ENCODE data around the gene BICRA. TPM values are rescaled to one million over a fixed set of nuclear protein-coding genes. Genes with fewer than 3 reads are reported as not detected.
"Not testable (repeated sequence)": the region's sequence is repeated elsewhere in the genome, so short reads cannot be mapped to it uniquely, and the experiment has no call there.

Gene BICRA
- total RNA-seq, 1 donor from 2014 or later = 55.5 TPM

DNA sequence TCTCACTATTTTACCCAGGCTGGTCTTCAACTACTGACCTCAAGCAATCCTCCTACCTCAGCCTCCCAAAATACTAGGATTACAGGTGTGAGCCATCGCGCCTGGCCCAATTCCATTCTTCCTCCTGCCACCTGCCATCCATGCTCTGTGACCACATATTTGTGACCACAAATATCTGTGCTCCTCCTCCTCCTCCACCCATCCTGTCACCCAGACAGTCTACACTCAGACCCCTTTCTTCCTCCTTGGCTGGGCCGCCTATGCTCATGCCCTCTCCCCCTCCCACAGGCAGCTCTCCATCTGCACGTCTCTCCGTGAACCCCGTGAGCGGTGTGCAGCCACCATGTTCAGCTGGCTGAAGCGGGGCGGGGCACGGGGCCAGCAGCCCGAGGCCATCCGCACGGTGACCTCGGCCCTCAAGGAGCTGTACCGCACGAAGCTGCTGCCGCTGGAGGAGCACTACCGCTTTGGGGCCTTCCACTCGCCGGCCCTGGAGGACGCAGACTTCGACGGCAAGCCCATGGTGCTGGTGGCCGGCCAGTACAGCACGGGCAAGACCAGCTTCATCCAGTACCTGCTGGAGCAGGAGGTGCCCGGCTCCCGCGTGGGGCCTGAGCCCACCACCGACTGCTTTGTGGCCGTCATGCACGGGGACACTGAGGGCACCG, 107.5 kb downstream of the BICRA start:
- H3K27me3 Mint-ChIP-seq (ENCODE audit: unreplicated experiment) = peaks cover 20% of the 10 kb centered on the region
- peaks cover 7% of the 10 kb centered on the region for H3K36me3 Mint-ChIP-seq (ENCODE audit: unreplicated experiment)
- H3K4me3 Mint-ChIP-seq (ENCODE audit: unreplicated experiment) = no peak overlapping the region
- TF ChIP-seq, protein P1, sequence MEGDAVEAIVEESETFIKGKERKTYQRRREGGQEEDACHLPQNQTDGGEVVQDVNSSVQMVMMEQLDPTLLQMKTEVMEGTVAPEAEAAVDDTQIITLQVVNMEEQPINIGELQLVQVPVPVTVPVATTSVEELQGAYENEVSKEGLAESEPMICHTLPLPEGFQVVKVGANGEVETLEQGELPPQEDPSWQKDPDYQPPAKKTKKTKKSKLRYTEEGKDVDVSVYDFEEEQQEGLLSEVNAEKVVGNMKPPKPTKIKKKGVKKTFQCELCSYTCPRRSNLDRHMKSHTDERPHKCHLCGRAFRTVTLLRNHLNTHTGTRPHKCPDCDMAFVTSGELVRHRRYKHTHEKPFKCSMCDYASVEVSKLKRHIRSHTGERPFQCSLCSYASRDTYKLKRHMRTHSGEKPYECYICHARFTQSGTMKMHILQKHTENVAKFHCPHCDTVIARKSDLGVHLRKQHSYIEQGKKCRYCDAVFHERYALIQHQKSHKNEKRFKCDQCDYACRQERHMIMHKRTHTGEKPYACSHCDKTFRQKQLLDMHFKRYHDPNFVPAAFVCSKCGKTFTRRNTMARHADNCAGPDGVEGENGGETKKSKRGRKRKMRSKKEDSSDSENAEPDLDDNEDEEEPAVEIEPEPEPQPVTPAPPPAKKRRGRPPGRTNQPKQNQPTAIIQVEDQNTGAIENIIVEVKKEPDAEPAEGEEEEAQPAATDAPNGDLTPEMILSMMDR (IDR thresholded peaks at IDR 0.05; ENCODE audit: partially characterized antibody, unreplicated experiment) = no peak
- H3K27ac Mint-ChIP-seq (ENCODE audit: unreplicated experiment) = no peak overlapping the region
- no peak for DNase-seq
- peaks cover 13% of the 10 kb centered on the region for H3K4me1 Mint-ChIP-seq (ENCODE audit: low read depth, unreplicated experiment)
- peaks cover 15% of the 10 kb centered on the region for H3K9me3 Mint-ChIP-seq (ENCODE audit: unreplicated experiment)

DNA sequence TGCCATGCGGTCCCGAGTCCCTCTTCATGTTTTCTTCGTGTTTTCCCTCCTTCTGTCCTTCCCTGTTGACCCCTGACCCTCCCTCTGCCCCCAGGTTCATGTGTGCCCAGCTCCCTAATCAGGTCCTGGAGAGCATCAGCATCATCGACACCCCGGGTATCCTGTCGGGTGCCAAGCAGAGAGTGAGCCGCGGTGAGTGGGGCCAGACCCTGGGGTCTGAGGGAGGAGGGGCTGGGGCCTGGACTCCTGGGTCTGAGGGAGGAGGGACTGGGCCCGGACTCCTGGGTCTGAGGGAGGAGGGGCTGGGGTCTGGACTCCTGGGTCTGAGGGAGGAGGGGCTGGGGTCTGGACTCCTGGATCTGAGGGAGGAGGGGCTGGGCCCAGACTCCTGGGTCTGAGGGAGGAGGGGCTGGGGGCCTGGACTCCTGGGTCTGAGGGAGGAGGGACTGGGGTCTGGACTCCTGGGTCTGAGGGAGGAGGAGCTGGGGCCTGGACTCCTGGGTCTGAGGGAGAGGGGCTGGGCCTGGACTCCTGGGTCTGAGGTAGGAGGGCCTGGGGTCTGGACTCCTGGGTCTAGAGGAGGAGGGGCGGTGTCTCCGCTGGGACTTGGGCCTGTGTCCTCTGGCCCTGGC, 109.6 kb downstream of the BICRA start:
- not testable (repeated sequence) for H3K36me3 Mint-ChIP-seq (ENCODE audit: unreplicated experiment)

DNA sequence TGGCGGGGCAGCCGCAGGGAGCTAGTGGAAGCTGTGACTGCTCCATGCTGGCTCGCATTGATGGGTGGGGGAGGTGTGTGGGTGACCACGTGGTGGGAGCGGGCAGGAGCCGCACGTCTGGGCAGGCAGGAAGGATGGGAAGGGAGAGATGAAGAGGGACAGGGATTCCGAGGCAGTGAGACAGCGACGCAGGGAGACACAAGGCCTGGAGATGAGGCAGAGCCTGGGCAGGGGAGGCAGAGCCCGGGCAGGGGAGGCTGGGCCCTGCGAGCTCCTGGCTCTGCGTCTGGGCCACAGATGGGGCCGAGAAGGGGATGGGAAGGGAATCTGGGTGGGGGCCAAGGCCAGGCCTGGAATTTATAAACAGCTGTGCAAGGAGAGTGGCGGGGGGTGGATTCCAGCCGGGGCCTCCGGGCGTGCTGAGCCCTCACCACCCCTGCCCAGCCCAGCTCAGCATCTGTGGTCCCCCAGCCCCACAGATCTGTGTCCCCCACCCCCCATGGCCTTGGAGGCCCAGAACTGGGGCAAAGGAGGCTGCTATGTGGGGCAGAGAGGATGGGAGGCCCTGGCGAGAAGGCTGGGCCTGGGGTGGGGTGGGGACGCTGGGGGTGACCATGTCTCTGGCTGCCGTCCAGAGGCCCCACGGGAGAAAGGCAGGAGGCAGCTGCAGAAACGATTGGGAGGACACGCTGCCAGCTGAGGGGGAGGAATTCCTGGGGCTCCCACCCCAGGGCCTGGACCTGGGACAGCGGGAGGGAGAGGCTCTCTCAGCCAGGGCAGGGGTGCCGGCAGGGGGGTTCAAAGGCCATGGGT, 110.3 kb downstream of the BICRA start:
- peak; percentile 74 for DNase-seq
- H3K27ac Mint-ChIP-seq (ENCODE audit: unreplicated experiment) = peak overlapping the region; percentile 97
- peaks cover 10% of the 10 kb centered on the region for H3K9me3 Mint-ChIP-seq (ENCODE audit: unreplicated experiment)
- H3K27me3 Mint-ChIP-seq (ENCODE audit: unreplicated experiment) = peaks cover 12% of the 10 kb centered on the region
- peaks cover 13% of the 10 kb centered on the region for H3K4me1 Mint-ChIP-seq (ENCODE audit: low read depth, unreplicated experiment)
- H3K36me3 Mint-ChIP-seq (ENCODE audit: unreplicated experiment) = peaks cover 7% of the 10 kb centered on the region
- TF ChIP-seq, protein P1 (IDR thresholded peaks at IDR 0.05; ENCODE audit: partially characterized antibody, unreplicated experiment) = no peak
- H3K4me3 Mint-ChIP-seq (ENCODE audit: unreplicated experiment) = peak overlapping the region; percentile 74

More for the DNA sequence above, 109.6 kb downstream of the BICRA start:
- Mint-ChIP-seq H3K9me3 (ENCODE audit: unreplicated experiment) (peaks cover 13% of the 10 kb centered on the region), H3K27ac (ENCODE audit: unreplicated experiment) (peak overlapping the region; percentile 97), H3K27me3 (ENCODE audit: unreplicated experiment) (peaks cover 17% of the 10 kb centered on the region), H3K4me1 (ENCODE audit: low read depth, unreplicated experiment) (peaks cover 13% of the 10 kb centered on the region), H3K4me3 (ENCODE audit: unreplicated experiment) (peak overlapping the region; percentile 74)
- DNase-seq = not testable (repeated sequence)

DNA sequence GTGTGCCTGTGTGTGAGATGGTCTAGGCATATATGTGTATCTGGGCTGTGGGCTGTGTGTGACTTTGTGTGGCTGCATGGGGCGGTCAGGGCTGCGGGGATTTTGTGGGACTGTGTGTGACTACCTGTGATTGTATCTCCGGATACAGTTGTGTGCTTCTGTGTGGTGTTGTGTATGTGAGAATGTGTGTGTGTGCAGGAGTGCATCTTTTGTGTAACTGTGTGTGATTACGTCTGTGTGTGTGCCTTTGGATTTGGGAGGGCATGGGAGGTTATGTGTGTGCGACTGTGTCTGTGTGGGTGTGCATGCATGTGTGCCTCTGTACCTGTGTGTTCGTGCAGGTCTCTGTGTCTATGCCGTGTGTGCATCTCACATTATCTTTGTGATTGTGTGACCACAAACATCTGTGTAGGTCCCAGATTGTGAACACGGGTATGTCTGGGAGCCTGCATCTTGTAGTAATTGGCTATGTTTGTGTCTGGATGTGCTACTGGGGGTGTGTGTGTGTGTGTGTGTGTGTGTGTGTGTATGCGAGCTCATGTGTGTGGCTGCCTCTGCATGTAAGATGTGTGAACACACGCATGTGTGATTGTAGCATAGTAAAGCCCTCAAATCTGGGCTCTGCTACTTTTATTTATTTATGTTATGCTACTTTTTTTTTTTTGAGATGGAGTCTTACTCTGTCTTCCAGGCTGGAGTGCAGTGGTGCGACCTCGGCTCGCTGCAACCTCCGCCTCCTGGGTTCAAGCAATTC, 111.9 kb downstream of the BICRA start:
- Mint-ChIP-seq H3K27me3 (ENCODE audit: unreplicated experiment) (peaks cover 7% of the 10 kb centered on the region), H3K4me3 (ENCODE audit: unreplicated experiment) (peak overlapping the region; percentile 2), H3K27ac (ENCODE audit: unreplicated experiment) (peak overlapping the region; percentile 36), H3K4me1 (ENCODE audit: low read depth, unreplicated experiment) (peaks cover 13% of the 10 kb centered on the region), H3K9me3 (ENCODE audit: unreplicated experiment) (peaks cover 7% of the 10 kb centered on the region), H3K36me3 (ENCODE audit: unreplicated experiment) (no peaks in the 10 kb centered on the region)
- DNase-seq = no peak
- TF ChIP-seq, protein P1 (IDR thresholded peaks at IDR 0.05; ENCODE audit: partially characterized antibody, unreplicated experiment) = no peak

DNA sequence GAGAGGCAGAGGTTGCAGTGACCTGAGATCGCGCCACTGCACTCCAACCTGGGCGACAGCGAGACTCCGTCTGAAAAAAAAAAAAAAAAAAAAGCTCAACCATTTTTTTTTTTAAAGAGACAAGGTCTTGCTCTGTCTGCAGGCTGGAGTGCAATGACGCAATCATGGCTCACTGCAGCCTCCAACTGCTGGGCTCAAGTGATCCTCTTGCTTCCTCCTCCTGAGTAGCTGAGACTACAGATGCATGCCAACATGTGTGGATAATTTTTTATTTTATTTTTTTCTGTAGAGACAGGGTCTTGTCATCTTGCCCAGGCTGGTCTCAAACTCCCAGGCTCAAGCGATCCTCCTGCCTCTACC, 114.6 kb downstream of the BICRA start:
- no peak overlapping the region for H3K27ac Mint-ChIP-seq (ENCODE audit: unreplicated experiment)
- H3K27me3 Mint-ChIP-seq (ENCODE audit: unreplicated experiment) = peaks cover 8% of the 10 kb centered on the region
- no peaks in the 10 kb centered on the region for H3K36me3 Mint-ChIP-seq (ENCODE audit: unreplicated experiment)
- no peak for DNase-seq
- peaks cover 7% of the 10 kb centered on the region for H3K9me3 Mint-ChIP-seq (ENCODE audit: unreplicated experiment)
- peaks cover 13% of the 10 kb centered on the region for H3K4me1 Mint-ChIP-seq (ENCODE audit: low read depth, unreplicated experiment)
- TF ChIP-seq, protein P1 (IDR thresholded peaks at IDR 0.05; ENCODE audit: partially characterized antibody, unreplicated experiment) = no peak
- no peak overlapping the region for H3K4me3 Mint-ChIP-seq (ENCODE audit: unreplicated experiment)
